Islet of Langerhans (tissue), 1 donor: ENCODE results near the gene KIAA1217.

Experiments used
- FAIRE-seq: peaks from one replicate; lab custom pipeline; 2011; peaks lifted over from hg19 to GRCh38; lab: Jason Lieb, UNC

The KIAA1217 gene

DNA sequence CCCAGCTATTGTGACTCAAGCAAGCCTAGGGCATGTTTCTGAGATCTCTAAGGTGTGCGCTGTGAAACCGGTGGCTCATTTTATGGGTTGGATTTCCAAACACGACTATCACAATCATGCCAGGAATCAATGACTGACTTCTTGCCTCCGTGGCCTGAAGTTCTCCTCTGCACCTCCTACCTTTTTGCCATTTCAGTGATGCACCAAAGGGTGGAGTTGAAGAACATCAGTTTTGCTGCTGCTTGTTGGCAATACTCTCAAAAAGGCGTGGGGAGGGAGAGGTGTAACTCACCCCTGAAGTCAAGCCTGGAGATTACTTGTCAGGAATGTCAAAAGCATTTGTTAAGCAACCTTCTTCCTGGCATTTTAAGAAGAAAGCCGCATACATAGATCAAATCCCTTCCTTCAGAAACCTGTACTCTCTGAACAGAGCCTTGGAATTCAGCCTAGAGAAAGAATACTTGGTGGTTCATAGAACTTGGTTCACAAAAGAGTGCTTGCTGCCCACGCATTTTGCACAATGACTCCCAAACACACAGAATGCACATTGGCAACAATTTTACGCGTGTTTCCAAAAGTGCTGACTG, 41.0 kb downstream of the KIAA1217 start:
- no peak for FAIRE-seq

GRCh38 chr10:24251547-24251946, 42.6 kb downstream of the KIAA1217 start:
- no peak for FAIRE-seq

DNA sequence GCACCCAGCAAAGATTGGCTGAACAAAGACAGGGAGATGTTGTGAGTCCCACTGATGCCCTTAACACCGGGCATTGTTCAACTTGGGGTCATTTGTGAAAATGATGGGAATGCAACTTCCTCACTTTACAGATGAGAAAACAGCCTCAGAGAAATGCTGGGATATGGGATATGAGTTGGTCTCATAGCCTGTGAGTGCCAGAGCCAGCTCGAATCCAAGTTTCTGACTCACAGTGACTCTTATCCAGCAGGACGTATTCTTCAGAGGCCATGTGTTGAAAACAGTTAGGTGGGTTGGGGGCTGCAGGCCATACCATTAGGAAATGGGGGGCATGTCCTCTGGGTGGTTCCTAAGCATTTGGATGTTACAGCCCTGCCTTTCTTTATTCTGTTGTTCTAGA, 45.2 kb downstream of the KIAA1217 start:
- FAIRE-seq, result no peak

DNA sequence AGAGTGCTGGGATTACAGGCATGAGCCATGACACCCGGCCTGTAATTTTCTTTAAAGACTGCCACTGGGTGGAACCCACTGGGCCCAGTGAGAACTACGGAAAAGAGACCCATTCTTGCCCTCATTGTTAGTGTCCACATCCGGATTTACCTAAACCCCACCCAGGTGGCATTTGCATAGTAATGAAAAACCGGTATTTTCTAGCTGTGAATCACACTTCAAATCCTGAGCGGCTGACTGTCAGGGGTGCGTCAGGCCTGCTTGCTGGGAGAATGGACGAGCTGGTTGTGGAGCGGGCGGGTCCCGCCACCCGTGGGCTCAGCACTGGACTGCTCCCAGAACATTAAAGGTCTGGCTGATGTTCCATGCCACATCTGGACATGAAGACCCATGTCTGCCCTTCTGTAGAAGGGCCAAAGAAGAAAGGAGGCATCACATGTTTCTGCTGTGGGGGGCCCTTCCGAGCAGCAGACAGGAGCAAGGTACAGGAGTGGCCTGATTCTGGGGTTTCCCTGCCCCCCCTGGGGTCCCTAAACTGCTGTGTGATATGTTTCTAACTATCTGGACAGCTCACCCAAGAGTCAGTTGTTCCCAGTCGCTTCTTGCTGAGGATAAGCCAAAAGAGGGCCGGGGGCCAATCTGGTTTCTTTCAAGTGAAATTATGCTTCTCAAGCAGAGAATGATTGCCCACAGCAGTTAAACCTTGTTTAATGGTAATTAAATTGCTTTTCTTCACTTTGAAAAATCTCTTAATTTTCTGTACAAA, 46.4 kb downstream of the KIAA1217 start:
- no peak for FAIRE-seq

GRCh38 chr10:24255881-24256311, 47.0 kb downstream of the KIAA1217 start:
- no peak for FAIRE-seq

GRCh38 chr10:24256619-24257107, 47.7 kb downstream of the KIAA1217 start:
- no peak for FAIRE-seq

DNA sequence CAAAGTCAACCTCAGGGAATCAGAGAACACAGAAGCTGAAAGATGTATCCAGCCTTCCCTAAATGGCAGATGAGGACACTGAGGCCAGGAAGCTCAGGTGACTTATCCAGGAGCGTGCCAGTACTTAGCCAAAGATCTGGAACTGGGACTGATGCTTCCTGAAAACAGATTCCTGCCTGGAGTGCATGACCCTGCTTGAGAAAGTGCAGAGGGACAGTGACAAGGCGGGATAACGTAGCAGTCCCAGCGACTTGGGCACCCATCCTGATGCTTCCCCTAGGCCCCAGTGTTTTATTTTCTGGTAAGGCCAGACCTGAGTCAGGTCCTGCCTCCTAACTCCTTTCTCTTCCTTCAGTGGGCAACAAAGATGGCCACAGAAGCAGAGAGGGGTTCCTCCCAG, 48.6 kb downstream of the KIAA1217 start:
- no peak for FAIRE-seq

DNA sequence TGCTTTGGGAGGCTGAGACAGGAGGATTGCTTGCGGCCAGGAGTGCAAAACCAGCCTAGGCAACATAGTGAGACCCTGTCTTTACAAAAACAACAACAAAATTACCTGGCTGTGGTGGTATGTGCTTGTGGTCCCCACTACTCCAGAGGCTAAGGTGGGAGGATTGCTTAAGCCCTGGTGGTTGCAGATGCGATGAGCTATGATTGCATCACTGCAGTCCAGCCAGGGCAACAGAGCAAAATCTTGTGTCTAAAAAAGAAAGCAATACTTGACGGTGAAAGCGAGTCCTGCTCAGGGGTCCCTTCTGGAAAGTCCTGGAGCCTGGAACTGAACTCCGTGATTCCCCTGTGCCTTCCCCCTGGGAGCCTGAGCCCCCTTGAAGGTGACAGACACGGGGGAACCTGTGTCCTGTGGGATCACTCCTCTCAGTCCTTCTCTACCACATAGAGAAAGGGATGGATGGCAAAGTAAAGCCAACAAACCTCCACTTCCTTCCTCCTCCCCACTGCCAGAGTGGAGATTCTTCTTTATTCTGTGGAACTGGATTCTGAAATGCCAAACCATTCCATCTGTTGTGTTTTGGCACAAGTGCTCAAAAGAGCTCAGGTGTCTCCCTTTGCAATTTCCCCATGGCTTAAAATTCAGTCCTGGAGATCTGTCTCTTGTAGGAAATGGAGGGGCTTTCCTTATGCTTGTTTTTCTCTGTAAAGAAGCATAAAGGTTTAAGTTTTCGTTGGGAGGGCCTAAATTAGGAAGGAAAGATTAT, 50.6 kb downstream of the KIAA1217 start:
- FAIRE-seq, result no peak

- no peak for FAIRE-seq
Observed at GRCh38 chr10:24261627-24262026, 52.7 kb downstream of the KIAA1217 start.

GRCh38 chr10:24262929-24263590, 54.1 kb downstream of the KIAA1217 start:
- FAIRE-seq, result no peak

GRCh38 chr10:24269476-24269875, 60.5 kb downstream of the KIAA1217 start:
- FAIRE-seq, result no peak

GRCh38 chr10:24272374-24272773, 63.4 kb downstream of the KIAA1217 start:
- FAIRE-seq, result no peak

DNA sequence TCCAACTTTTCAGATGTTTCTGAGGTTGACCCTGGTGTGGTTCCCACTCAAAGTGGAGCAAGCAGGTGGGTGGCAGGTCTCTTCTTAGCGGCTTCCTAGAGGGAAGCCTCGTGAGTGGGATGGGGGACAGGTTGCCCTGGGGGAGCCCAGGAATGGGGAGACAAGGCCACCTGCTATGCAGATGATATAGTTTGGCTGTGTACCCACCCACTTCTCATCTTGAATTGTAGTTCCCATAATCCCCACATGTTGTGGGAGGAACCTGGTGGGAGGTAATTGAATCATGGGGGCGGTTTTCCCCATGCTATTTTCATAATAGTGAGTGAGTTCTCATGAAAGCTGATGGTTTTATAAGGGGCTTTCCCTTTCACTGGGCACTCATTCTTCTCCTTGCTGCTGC, 68.3 kb downstream of the KIAA1217 start:
- no peak for FAIRE-seq

GRCh38 chr10:24277771-24278170, 68.8 kb downstream of the KIAA1217 start:
- no peak for FAIRE-seq

GRCh38 chr10:24278176-24278889, 69.4 kb downstream of the KIAA1217 start:
- FAIRE-seq, result no peak

DNA sequence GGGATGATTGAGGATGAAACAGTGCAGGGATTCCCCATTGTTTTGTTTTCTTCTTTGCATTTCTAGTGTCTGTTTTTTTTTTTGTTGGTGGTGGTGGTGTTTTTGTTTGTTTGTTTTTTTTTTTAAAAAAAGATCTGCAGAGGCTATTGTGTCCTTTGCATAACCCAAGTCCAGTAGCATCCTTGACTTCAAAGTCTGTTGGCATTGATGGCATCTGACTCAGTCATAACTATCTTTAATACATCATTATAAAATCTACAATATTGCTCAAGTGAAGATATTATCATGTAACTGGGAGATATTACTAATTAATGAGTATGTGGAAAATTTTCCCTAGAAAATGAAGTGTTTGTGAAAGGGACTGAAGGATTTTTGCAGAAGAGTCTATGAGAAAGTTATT, 70.2 kb downstream of the KIAA1217 start:
- FAIRE-seq, result no peak

DNA sequence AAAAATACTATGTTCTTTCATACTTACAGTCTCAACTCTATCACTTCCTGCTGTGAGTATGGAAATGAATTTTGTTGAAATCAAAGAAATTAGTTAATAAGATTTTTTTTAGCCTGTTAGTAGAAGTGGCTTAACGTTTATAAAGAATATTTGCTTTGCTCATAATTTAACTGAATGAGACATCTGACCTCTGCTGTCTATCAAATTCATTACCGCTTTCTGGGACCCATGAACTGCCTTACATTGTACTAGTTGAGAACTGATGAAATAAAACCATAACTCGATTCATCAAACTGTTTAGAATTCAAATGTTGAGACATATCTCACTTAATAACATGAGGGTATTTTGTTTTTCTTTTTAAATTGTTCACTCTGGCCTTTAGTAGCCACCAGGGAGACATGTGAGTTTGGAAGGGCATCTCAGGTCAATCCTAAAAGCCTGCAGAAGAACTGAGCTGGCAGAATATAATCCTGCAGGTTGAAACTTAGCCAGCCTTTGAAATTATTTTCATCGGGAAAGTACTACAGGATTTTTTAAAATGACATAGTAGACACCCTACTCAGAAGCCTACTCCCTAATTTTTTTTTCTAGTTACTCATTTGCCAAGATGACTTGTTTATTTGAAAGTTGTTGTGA, 78.7 kb downstream of the KIAA1217 start:
- no peak for FAIRE-seq

- FAIRE-seq, result no peak
Observed at GRCh38 chr10:24288581-24288980, 79.6 kb downstream of the KIAA1217 start.

- FAIRE-seq, result no peak
Observed at GRCh38 chr10:24289235-24289634, 80.3 kb downstream of the KIAA1217 start.

DNA sequence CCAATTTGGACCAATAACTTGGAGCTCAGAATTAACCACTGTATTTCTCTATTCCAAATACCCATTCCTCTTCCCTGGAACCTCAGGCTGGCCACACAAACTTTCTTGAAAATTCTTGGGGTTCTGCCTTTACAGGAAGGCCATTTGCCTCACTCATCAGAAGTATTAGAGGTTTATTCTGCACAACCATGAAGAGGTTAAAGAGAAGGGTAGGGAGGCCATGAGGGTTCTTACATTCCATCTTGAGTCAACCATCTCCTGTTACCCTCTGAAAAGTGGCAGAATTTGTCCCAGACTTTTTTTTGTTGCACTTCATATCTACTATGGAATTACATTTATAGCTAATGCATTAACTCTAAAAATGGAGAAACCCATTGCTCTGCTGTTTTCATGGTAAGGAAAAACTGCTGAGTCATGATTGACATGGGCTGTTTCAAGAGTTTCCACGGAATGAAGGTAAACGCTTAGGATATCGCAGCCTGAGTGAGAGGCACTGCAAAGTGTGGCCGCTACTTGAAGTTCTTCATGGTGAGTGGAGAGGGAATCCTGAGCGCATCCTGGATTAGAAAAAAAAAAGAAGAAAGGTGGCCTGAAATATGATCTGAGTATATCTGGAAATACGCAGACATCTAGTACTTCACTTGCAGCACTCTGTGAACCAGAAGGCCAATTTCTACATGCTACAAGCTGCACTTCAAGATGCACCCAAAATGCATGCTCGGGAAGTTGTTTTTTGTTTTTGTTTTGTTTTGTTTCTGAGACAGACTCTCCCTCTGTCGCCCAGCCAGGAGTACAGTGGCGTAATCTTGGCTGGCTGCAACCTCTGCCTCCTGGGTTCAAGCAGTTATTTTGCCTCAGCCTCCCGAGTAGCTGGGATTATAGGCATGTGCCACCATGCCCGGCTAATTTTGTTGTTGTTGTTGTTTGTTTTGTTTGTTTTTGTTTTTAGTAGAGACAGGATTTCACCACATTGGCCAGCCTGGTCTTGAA, 83.7 kb downstream of the KIAA1217 start:
- no peak for FAIRE-seq
